ENCODE measurements around the gene HMGCS2. TPM values are rescaled to one million over a fixed set of nuclear protein-coding genes. Genes with fewer than 3 reads are reported as not detected.

The HMGCS2 gene
- total RNA-seq, 4 donors from 2014 or later, result 6.4 to 8.1 TPM; not detected in 2

GRCh38 chr1:119748040-119748439 lies 20.7 kb downstream of the HMGCS2 start:
- Histone ChIP-seq H3K27ac (no peak overlapping the region), H3K36me3 (no peaks in the 10 kb centered on the region), H3K4me1 (peaks cover 5 to 9% of the 10 kb centered on the region in 2 donors), H3K9me3 (no peaks in the 10 kb centered on the region), H3K27me3 (no peaks in the 10 kb centered on the region), H3K4me3 (replicated peaks in 1 of 3) (no peak overlapping the region)
- WGBS, 2 donors, result 69 to 73% methylated on average over 4 of the region's 4 CpGs
- no peak for TF ChIP-seq POLR2A (IDR thresholded peaks at IDR 0.05)
- intact Hi-C loops (cut with DNase I), result loop anchor here (10.0 kb wide), 1 partner anchor 57 kb away; no protein-coding TSS in a partner anchor
- no peak for DNase-seq

DNA sequence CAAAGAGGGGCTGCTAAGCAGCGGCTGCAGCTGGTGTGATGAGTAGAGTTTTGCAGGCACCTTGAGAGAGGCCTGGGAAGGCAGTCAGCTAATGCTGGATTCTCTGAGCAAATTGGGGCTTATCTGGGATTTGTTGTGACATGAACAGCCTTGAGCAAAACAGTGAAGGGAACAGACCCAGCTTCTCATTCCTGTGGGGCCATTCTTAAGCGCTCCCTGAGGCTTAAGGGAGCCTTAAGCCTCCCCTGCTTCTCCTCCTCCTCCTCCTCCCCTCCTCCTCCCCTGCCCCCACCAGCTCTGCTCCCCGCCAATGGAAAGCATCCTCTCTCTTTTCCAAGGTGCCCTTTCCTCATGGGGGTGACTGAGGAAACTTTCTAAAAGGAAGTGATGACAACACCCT lies 21.3 kb downstream of the HMGCS2 start:
- 82 to 89% methylated on average over 3 of the region's 3 CpGs for WGBS, 2 donors
- intact Hi-C loops (cut with DNase I), result loop anchor here (10.0 kb wide), 1 partner anchor 57 kb away; no protein-coding TSS in a partner anchor
- Histone ChIP-seq H3K36me3 (no peaks in the 10 kb centered on the region), H3K9me3 (no peaks in the 10 kb centered on the region), H3K27ac (no peak overlapping the region), H3K4me3 (replicated peaks in 1 of 3) (no peak overlapping the region), H3K4me1 (peaks cover 5 to 11% of the 10 kb centered on the region in 2 donors), H3K27me3 (no peaks in the 10 kb centered on the region)
- no peak for DNase-seq
- TF ChIP-seq CTCF (IDR thresholded peaks at IDR 0.05), result no peak
- TF ChIP-seq POLR2A (IDR thresholded peaks at IDR 0.05), result no peak

GRCh38 chr1:119745034-119745433 lies 23.7 kb downstream of the HMGCS2 start:
- no peak overlapping the region for H3K4me3 ChIP-seq (replicated peaks in 1 of 3)
- H3K27me3 ChIP-seq, result no peaks in the 10 kb centered on the region
- no peak overlapping the region for H3K27ac ChIP-seq
- H3K4me1 ChIP-seq, result peaks cover 22 to 30% of the 10 kb centered on the region in 2 donors
- no peaks in the 10 kb centered on the region for H3K36me3 ChIP-seq
- no peaks in the 10 kb centered on the region for H3K9me3 ChIP-seq
- TF ChIP-seq POLR2A (IDR thresholded peaks at IDR 0.05) (no peak), CTCF (IDR thresholded peaks at IDR 0.05) (no peak)
- WGBS, 2 donors, result 100% methylated on average over 1 of the region's 1 CpG
- DNase-seq, result no peak
- intact Hi-C loops (cut with DNase I), result loop anchor here (10.0 kb wide), 1 partner anchor 60 kb away; no protein-coding TSS in a partner anchor

GRCh38 chr1:119744598-119744942 lies 24.1 kb downstream of the HMGCS2 start:
- Histone ChIP-seq H3K27me3 (no peaks in the 10 kb centered on the region), H3K4me1 (peaks cover 26 to 30% of the 10 kb centered on the region in 2 donors), H3K9me3 (no peaks in the 10 kb centered on the region), H3K36me3 (no peaks in the 10 kb centered on the region), H3K27ac (no peak overlapping the region), H3K4me3 (replicated peaks in 1 of 3) (no peak overlapping the region)
- no peak for DNase-seq
- TF ChIP-seq POLR2A (IDR thresholded peaks at IDR 0.05) (no peak), CTCF (IDR thresholded peaks at IDR 0.05) (no peak)
- intact Hi-C loops (cut with DNase I), result loop anchor here (10.0 kb wide), 1 partner anchor 60 kb away; no protein-coding TSS in a partner anchor
- WGBS, 2 donors, result 93% methylated on average over 1 of the region's 1 CpG

DNA sequence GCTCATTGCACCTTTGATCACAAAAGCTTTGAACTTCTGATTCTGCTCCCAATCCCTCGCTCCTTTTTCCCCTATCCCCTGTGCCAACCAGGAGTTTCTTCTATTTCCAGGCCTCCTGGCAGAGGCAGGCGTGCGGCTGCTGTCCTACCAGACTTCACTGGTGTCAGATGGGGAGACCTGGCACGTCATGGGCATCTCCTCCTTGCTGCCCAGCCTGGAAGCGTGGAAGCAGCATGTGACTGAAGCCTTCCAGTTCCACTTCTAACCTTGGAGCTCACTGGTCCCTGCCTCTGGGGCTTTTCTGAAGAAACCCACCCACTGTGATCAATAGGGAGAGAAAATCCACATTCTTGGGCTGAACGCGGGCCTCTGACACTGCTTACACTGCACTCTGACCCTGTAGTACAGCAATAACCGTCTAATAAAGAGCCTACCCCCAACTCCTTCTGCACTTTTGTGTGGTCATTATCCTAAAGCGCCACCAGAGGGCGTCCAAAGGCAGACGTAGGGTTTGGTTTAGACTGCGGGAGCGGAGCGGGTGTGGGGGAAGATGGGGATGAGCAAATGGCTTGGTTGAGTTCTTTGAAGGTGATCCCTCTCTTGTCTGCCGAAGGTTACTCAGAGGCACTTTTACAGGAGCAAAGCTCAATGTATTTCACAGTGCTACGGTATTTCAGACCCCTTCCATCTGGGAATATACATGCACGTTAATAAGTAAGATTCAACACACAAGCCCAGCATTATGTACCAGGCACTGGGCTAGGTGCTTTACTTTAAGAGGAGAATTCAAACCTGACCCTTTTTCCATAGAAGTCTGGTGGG lies 24.7 kb downstream of the HMGCS2 start:
- TF ChIP-seq POLR2A (IDR thresholded peaks at IDR 0.05), result no peak
- TF ChIP-seq CTCF (IDR thresholded peaks at IDR 0.05), result peak; percentile 52 to 89 (median 76)
- no peaks in the 10 kb centered on the region for H3K27me3 ChIP-seq
- intact Hi-C loops (cut with DNase I), result loop anchor here (10.0 kb wide), 1 partner anchor 61 kb away; no protein-coding TSS in a partner anchor
- DNase-seq, result peak; percentile 67 to 76
- H3K27ac ChIP-seq, result peak overlapping the region in 2 of 3 donors; percentile 18 to 57
- no peaks in the 10 kb centered on the region for H3K9me3 ChIP-seq
- no peak overlapping the region for H3K4me3 ChIP-seq (replicated peaks in 1 of 3)
- H3K4me1 ChIP-seq, result peaks cover 30 to 31% of the 10 kb centered on the region in 2 donors
- 38 to 52% methylated on average over 13 to 15 of the region's 17 CpGs for WGBS, 2 donors
- H3K36me3 ChIP-seq, result no peaks in the 10 kb centered on the region

All from thyroid gland (tissue), 4 donors.